C4-2B (cell line): ENCODE measurements around the gene GPR3.

Source experiments
- H3K27ac ChIP-seq: fragments of 450-650 bp; 2 replicates; pipeline ENCODE4 v1.5.1; 2017
- CTCF ChIP-seq: fragments of 450-650 bp; conservative IDR thresholded peaks from 2 replicates; pipeline ENCODE4 v1.5.1; 2017; ENCODE audit warnings: mild to moderate bottlenecking
- ZFX ChIP-seq: fragments of 450-650 bp; IDR thresholded peaks from 2 replicates; pipeline ENCODE4 v1.6.1; 2017

GPR3 gene

DNA sequence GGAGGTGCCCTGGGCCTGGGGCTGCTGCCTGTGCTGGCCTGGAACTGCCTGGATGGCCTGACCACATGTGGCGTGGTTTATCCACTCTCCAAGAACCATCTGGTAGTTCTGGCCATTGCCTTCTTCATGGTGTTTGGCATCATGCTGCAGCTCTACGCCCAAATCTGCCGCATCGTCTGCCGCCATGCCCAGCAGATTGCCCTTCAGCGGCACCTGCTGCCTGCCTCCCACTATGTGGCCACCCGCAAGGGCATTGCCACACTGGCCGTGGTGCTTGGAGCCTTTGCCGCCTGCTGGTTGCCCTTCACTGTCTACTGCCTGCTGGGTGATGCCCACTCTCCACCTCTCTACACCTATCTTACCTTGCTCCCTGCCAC lies 1.8 kb downstream of the GPR3 start:
- no peak overlapping the region for H3K27ac ChIP-seq
- TF ChIP-seq ZFX (no peak), CTCF (no peak)

- TF ChIP-seq CTCF = no peak
- TF ChIP-seq ZFX = no peak
- H3K27ac ChIP-seq = no peak overlapping the region
Observed at GRCh38 chr1:27394925-27395324, 2.5 kb downstream of the GPR3 start.

GRCh38 chr1:27395441-27396195 lies 3.2 kb downstream of the GPR3 start:
- no peak overlapping the region for H3K27ac ChIP-seq
- TF ChIP-seq ZFX (no peak), CTCF (peak; percentile 99)

DNA sequence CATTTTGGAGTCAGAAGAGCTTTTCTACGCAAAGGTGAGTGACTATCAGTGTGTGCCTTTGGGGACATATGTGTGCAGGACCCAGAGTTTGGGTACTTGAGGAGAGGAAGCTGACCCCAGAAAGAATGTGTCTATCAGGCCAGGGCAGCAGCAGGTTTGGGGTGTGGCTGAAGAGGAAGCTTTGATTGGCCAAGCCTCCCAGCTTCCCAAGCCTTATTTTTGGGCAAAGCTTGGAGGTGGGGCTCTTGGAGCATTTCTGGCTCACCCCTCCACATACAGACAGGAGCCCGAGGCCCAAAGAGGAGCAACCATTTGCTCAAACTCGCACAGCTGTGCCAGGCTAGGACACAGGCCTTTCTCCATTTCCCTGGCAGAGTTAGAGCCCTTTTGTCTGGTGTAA lies 4.7 kb downstream of the GPR3 start:
- H3K27ac ChIP-seq = no peak overlapping the region
- TF ChIP-seq ZFX = no peak
- no peak for TF ChIP-seq CTCF

- no peak for TF ChIP-seq ZFX
- TF ChIP-seq CTCF = no peak
- no peak overlapping the region for H3K27ac ChIP-seq
Observed at GRCh38 chr1:27397749-27398148, 5.3 kb downstream of the GPR3 start.

DNA sequence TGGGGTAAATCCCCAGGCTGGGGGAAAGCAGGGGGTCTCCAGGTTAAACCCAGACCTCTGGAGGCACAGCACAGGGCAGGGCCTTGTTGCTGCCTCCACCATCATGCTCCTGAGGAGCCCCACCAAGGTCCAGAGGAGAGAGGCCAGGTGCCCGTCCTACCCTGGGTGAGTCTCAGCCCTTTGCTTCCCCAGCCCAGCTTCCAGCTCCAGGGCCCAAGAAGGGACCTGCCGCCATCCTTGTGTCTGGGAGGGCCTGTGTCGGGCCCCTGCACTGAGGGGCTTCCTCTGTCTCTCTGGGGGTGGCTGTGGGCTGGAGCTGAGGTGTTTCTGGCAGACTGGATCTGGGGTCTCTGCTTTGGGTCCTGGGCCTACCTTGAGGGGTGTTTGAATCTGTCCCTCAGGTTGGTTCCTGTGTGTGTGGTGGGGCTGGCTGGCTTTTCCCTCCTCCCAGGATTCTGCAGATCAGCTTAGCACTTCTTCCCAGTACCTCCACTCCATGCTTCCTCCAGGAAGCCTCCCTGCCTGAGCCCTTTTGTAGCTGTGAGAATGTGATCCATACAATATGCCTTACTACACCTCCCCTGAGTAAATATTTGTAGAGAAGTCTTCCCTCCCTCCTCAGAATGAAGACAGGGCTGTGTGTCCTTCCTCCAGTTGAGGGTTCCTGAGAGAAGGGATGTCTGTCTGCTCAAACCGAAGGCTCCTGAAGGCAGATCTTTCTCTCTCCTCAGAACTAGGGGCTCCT lies 6.2 kb downstream of the GPR3 start:
- TF ChIP-seq CTCF (no peak), ZFX (no peak)

DNA sequence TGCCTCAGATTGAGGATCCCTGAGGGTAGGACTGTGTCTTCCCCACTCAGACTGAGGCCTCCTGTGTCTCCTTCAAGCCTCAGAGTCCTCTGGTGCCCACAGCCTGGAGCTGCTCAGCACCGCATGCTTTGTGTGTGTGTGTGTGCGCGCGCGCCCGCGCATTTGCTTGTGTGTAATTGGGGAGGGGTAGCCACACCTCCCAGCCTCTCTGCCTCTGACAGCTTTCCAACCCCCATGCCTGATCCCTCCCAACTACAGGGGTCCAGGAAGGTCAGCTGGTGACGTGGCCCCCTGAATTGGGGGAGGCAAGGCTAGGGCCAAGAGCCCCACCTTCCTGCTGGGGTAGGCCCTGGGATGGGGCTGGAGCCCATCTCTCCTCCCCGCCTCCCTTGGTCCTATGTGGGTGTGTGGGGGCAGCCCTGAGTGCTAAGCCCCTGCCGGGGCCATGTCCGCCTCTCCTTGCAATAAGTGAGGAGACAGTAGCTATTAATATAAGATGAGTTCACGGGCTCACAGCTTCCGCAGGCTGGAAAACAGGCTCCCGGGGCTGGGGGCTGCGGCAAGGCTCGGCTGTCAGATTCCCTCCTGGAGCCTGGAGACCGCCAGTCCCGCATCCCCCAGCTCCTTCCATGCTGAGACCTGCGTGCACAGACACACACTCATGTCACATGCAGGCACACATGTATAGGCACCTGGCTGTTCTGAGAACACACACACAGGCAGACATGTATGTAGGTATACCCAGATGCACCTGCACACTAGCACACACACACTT lies 7.0 kb downstream of the GPR3 start:
- TF ChIP-seq CTCF = no peak
- no peak for TF ChIP-seq ZFX
- H3K27ac ChIP-seq = peak overlapping the region; percentile 13; the same call in 1 of the 2 replicates

More for the DNA sequence above, 6.2 kb downstream of the GPR3 start:
- H3K27ac ChIP-seq = peak overlapping the region; percentile 13
